Measurements from ENCODE around the gene PTPRT. TPM values are rescaled to one million over a fixed set of nuclear protein-coding genes. Genes with fewer than 3 reads are reported as not detected.

Gene PTPRT
- total and polyA plus RNA-seq, 2 of the 4 experiments (the other 2 are of a cell fraction), result not detected

DNA sequence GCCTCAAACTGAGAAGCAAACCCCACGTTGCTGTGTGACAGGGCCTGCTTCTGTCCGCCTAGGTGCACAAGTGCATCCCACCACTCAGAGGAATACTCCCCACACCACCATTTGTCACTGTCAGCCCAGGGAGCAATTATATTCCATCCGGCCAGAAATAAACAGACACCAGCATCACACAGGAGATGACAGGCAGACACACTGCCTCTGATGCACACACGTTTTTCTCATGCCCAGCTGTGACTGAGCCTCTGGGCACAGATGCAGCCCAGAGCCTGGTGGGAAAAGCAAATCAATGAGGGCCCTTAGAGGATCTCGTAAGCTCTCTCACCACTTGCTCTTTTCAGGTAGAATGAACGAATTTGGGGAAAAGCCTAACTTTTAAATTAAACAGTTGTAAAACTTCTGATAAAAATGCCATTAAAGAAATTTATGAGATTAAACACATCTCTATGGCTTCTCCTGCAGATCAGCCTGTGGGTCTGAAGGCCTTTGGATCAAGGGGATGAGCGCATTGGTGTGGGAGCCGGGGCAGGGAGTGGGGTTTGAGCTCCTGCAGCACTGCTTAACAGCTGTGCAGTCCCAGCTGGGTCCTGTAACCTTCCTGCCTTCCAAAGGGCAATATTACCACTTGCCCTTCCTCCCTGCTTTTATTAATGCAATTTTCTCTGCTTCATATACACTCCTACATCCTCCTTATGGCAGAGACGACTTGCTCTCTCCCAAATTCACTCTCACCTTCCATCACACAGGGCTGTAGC is 624.3 kb downstream of the PTPRT start:
- Histone ChIP-seq H2AK9ac (replicated peaks; ENCODE audit: low read depth, low read length, poor library complexity) (no peak overlapping the region), H3K27me3 (ENCODE audit: control insufficient read depth, insufficient read depth, low read length) (no peaks in the 10 kb centered on the region), H3K27ac (ENCODE audit: insufficient read depth, low read length) (no peak overlapping the region), H3K56ac (ENCODE audit: extremely low read depth, insufficient read depth, low read length) (no peak overlapping the region), H3K9me3 (ENCODE audit: control insufficient read depth, insufficient read depth, low read length) (peaks cover 28% of the 10 kb centered on the region), H2BK15ac (ENCODE audit: low read depth, low read length) (no peak overlapping the region), H3K9me1 (ENCODE audit: insufficient read depth, low read length) (no peaks in the 10 kb centered on the region), H2BK20ac (ENCODE audit: low read depth, low read length) (no peak overlapping the region), H3K4me3 (ENCODE audit: insufficient read depth, low read depth, low read length) (no peak overlapping the region), H3K23ac (ENCODE audit: low read depth, low read length) (no peak overlapping the region), H3K36me3 (ENCODE audit: control insufficient read depth, insufficient read depth, low read length) (no peaks in the 10 kb centered on the region), H3K18ac (ENCODE audit: low read depth, low read length) (no peak overlapping the region), H2BK5ac (ENCODE audit: low read depth, low read length, poor library complexity, severe bottlenecking) (no peak overlapping the region), H3K4me2 (ENCODE audit: low read depth, low read length) (no peak overlapping the region), H4K5ac (ENCODE audit: low read depth, low read length) (no peak overlapping the region), H3K4ac (ENCODE audit: low read depth, low read length) (no peak overlapping the region), H3K9ac (ENCODE audit: low read depth, low read length) (no peak overlapping the region), H3K4me1 (ENCODE audit: control insufficient read depth, insufficient read depth, low read length) (no peaks in the 10 kb centered on the region), H4K91ac (ENCODE audit: insufficient read depth, low read depth, low read length) (no peak overlapping the region), H4K20me1 (ENCODE audit: insufficient read depth, low read length) (no peaks in the 10 kb centered on the region), H4K8ac (ENCODE audit: low read depth in 2 of 2, low read length in 2 of 2) (no peak overlapping the region), H2AK5ac (ENCODE audit: low read depth, low read length) (no peak overlapping the region), H2BK120ac (ENCODE audit: low read depth, low read length) (no peak overlapping the region), H3K79me1 (ENCODE audit: low read depth in 1 of 2, low read length in 2 of 2) (no peaks in the 10 kb centered on the region), H3K14ac (replicated peaks; ENCODE audit: low read depth, low read length) (no peak overlapping the region), H2AFZ (replicated peaks; ENCODE audit: low read length, poor library complexity) (no peak overlapping the region)
- no CpG with 5 or more reads among the region's 9 CpGs for WGBS, 2 experiments (ENCODE audit: extremely low coverage in 2 of 2, insufficient read length in 1 of 2)
- POLR2A ChIA-PET (ENCODE audit: unreplicated experiment), result no interaction called here
- no peak for TF ChIP-seq CEBPB (IDR thresholded peaks at IDR 0.05; ENCODE audit: low read depth, low read length)
- TF ChIP-seq MAZ (IDR thresholded peaks at IDR 0.05; ENCODE audit: borderline replicate concordance, low read depth, low read length), result no peak
- TF ChIP-seq, protein P1, sequence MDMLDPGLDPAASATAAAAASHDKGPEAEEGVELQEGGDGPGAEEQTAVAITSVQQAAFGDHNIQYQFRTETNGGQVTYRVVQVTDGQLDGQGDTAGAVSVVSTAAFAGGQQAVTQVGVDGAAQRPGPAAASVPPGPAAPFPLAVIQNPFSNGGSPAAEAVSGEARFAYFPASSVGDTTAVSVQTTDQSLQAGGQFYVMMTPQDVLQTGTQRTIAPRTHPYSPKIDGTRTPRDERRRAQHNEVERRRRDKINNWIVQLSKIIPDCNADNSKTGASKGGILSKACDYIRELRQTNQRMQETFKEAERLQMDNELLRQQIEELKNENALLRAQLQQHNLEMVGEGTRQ (IDR thresholded peaks at IDR 0.05; ENCODE audit: low read depth, low read length), result no peak
- TF ChIP-seq MAFK (IDR thresholded peaks at IDR 0.05; ENCODE audit: low read depth, low read length), result no peak
- TF ChIP-seq, protein P2, sequence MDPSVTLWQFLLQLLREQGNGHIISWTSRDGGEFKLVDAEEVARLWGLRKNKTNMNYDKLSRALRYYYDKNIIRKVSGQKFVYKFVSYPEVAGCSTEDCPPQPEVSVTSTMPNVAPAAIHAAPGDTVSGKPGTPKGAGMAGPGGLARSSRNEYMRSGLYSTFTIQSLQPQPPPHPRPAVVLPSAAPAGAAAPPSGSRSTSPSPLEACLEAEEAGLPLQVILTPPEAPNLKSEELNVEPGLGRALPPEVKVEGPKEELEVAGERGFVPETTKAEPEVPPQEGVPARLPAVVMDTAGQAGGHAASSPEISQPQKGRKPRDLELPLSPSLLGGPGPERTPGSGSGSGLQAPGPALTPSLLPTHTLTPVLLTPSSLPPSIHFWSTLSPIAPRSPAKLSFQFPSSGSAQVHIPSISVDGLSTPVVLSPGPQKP (IDR thresholded peaks at IDR 0.05; ENCODE audit: borderline replicate concordance, low read depth, low read length), result no peak
- no peak for TF ChIP-seq SMC3 (IDR thresholded peaks at IDR 0.05; ENCODE audit: low read depth, low read length)
- no peak for TF ChIP-seq RAD21 (IDR thresholded peaks at IDR 0.05; ENCODE audit: low read length)
- no peak for TF ChIP-seq CHD1 (IDR thresholded peaks at IDR 0.05; ENCODE audit: low read depth, low read length)
- no peak for TF ChIP-seq RFX5 (IDR thresholded peaks at IDR 0.05; ENCODE audit: low read depth, low read length)
- TF ChIP-seq, protein P3, sequence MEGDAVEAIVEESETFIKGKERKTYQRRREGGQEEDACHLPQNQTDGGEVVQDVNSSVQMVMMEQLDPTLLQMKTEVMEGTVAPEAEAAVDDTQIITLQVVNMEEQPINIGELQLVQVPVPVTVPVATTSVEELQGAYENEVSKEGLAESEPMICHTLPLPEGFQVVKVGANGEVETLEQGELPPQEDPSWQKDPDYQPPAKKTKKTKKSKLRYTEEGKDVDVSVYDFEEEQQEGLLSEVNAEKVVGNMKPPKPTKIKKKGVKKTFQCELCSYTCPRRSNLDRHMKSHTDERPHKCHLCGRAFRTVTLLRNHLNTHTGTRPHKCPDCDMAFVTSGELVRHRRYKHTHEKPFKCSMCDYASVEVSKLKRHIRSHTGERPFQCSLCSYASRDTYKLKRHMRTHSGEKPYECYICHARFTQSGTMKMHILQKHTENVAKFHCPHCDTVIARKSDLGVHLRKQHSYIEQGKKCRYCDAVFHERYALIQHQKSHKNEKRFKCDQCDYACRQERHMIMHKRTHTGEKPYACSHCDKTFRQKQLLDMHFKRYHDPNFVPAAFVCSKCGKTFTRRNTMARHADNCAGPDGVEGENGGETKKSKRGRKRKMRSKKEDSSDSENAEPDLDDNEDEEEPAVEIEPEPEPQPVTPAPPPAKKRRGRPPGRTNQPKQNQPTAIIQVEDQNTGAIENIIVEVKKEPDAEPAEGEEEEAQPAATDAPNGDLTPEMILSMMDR (conservative IDR thresholded peaks at IDR 0.05; ENCODE audit: low read depth, low read length), result no peak
- TF ChIP-seq POLR2A (IDR thresholded peaks at IDR 0.05; ENCODE audit: low read depth, low read length), result no peak
- no peak for TF ChIP-seq NFE2L2 (IDR thresholded peaks at IDR 0.05; ENCODE audit: low read depth, low read length)
- TF ChIP-seq FOS (IDR thresholded peaks at IDR 0.05; ENCODE audit: low read depth, low read length), result no peak
- TF ChIP-seq MXI1 (IDR thresholded peaks at IDR 0.05; ENCODE audit: borderline replicate concordance, low read depth, low read length), result no peak
- CTCF ChIA-PET, result no interaction called here
- dilution Hi-C loops (cut with HindIII; ENCODE audit: low sequenced_read_pairs, unreplicated experiment), result no loop called here
- in situ Hi-C loops (cut with MboI; ENCODE audit: low sequenced_read_pairs), result no loop called here
- no peak for DNase-seq
- ATAC-seq (ENCODE audit: low read depth), result no peak
- intact Hi-C loops (cut with micrococcal nuclease), result no loop called here
- BruUV-seq (replicated peaks), result no TSS peak

All from IMR-90 (cell line).